Upper lobe of left lung (tissue), 6 donors: ENCODE results near the gene EDEM3. TPM values are rescaled to one million over a fixed set of nuclear protein-coding genes. Genes with fewer than 3 reads are reported as not detected.

ENCODE experiments used
- ATAC-seq, 2 donors: fragments of 200-7000 bp; cut with Tn5 transposase; one replicate each; pipeline ENCODE4 v1.9.1; 2022; ENCODE audit warnings: mild to moderate bottlenecking in 2 of 2, moderate library complexity in 2 of 2; ENCODE audit not compliant: low FRiP score in 2 of 2
- DNase-seq, 2 donors: peaks; one replicate each; pipeline ENCODE4 v3.0.0-alpha.2; 2019 to 2020
- H3K27ac ChIP-seq, 4 donors: fragments of 200-600 bp; sonication (generic); one replicate each; pipeline ENCODE4 v1.5.1; 2016 to 2019
- H3K27me3 ChIP-seq, 4 donors: fragments of 200-600 bp; sonication (generic); one replicate each; pipeline ENCODE4 v1.5.1; 2017 to 2019
- H3K36me3 ChIP-seq, 4 donors: fragments of 200-600 bp; sonication (generic); one replicate each; pipeline ENCODE4 v1.5.1; 2016 to 2019
- H3K4me1 ChIP-seq, 4 donors: fragments of 200-600 bp; sonication (generic); one replicate each; pipeline ENCODE4 v1.5.1; 2018 to 2019
- H3K4me3 ChIP-seq, 4 donors: fragments of 200-600 bp; sonication (generic); one replicate each; pipeline ENCODE4 v1.5.1; 2017 to 2019; ENCODE audit warnings: mild to moderate bottlenecking in 2 of 4, moderate library complexity in 1 of 4
- H3K9me3 ChIP-seq, 4 donors: fragments of 200-600 bp; sonication (generic); one replicate each; pipeline ENCODE4 v1.5.1; 2018 to 2019
- CTCF ChIP-seq, 6 experiments: fragments of 450-650 bp in 4 of 6; fragments of 200-600 bp in 2 of 6; sonication (generic) in 2 of 6; IDR thresholded peaks; one replicate each; pipeline ENCODE4 v1.5.1; 2016 to 2019; ENCODE audit warnings: antibody characterized with exemption in 6 of 6
- EP300 ChIP-seq, 4 donors: sonication (generic); formaldehyde crosslinking; IDR thresholded peaks; one replicate each; pipeline ENCODE4 v1.5.1; 2017; ENCODE audit warnings: antibody characterized with exemption in 4 of 4, control low read depth in 2 of 4
- POLR2A ChIP-seq, 4 donors: fragments of 450-650 bp; IDR thresholded peaks; one replicate each; pipeline ENCODE4 v1.5.1; 2016 to 2017; ENCODE audit warnings: antibody characterized with exemption in 4 of 4, mild to moderate bottlenecking in 2 of 4
- POLR2AphosphoS5 ChIP-seq, 2 donors: sonication (generic); formaldehyde crosslinking; IDR thresholded peaks; one replicate each; pipeline ENCODE4 v1.5.1; 2017; ENCODE audit warnings: antibody characterized with exemption in 2 of 2
- WGBS, 2 donors: methylation state at CpG; one replicate each; pipeline ENCODE4 v1.1.5; 2017 to 2018; 5-methylcytosine and 5-hydroxymethylcytosine counted together
- total RNA-seq, 6 donors: library from RNA; depleted of rRNA in 4 of 6; stranded (reverse); fragments of >200 nt in 4 of 6; gene quantifications; one replicate each; pipeline versions ENCODE4 v1.1.0 to v1.2.1, GENCODE V29; 2016 to 2021
- donor health status: DM: no; HTN: no; CAD: no; lungs with moderate emphysema.
- donor health status: DM: no; HTN: yes; CAD: no; lungs with severe emphysema.

The EDEM3 gene
- total RNA-seq, 6 donors from 2014 or later: 23.9 to 56.2 (median 29.4) TPM

GRCh38 chr1:184650177-184650866 lies 104.3 kb downstream of the EDEM3 start:
- Histone ChIP-seq H3K4me1 (peaks cover 4 to 13% (median 7%) of the 10 kb centered on the region in 4 donors), H3K27me3 (no peaks in the 10 kb centered on the region), H3K4me3 (no peak overlapping the region), H3K36me3 (no peaks in the 10 kb centered on the region), H3K27ac (no peak overlapping the region), H3K9me3 (no peaks in the 10 kb centered on the region)
- DNase-seq (no peak), ATAC-seq (no peak)
- no peak for TF ChIP-seq CTCF (IDR thresholded peaks at IDR 0.05)
- no peak for TF ChIP-seq POLR2AphosphoS5 (IDR thresholded peaks at IDR 0.05)
- TF ChIP-seq POLR2A (IDR thresholded peaks at IDR 0.05): no peak
- TF ChIP-seq EP300 (IDR thresholded peaks at IDR 0.05): no peak
- 75% methylated on average over 5 of the region's 5 CpGs for WGBS, 2 donors

- Histone ChIP-seq H3K9me3 (no peaks in the 10 kb centered on the region), H3K36me3 (no peaks in the 10 kb centered on the region), H3K4me3 (no peak overlapping the region), H3K4me1 (peaks cover 4 to 13% (median 7%) of the 10 kb centered on the region in 4 donors), H3K27me3 (no peaks in the 10 kb centered on the region), H3K27ac (peak overlapping the region in 1 of 4 donors; percentile 49)
- ATAC-seq (peak in 1 of 2 donors; percentile 71), DNase-seq (no peak)
- TF ChIP-seq POLR2A (IDR thresholded peaks at IDR 0.05): no peak
- TF ChIP-seq CTCF (IDR thresholded peaks at IDR 0.05): no peak
- TF ChIP-seq POLR2AphosphoS5 (IDR thresholded peaks at IDR 0.05): no peak
- no peak for TF ChIP-seq EP300 (IDR thresholded peaks at IDR 0.05)
- WGBS, 2 donors: 79 to 80% methylated on average over 6 to 7 of the region's 7 CpGs
Observed at GRCh38 chr1:184649451-184649888, 105.2 kb downstream of the EDEM3 start.

GRCh38 chr1:184648856-184649201 lies 105.8 kb downstream of the EDEM3 start:
- no peaks in the 10 kb centered on the region for H3K27me3 ChIP-seq
- ATAC-seq (no peak), DNase-seq (no peak)
- TF ChIP-seq CTCF (IDR thresholded peaks at IDR 0.05) (no peak), POLR2A (IDR thresholded peaks at IDR 0.05) (no peak), POLR2AphosphoS5 (IDR thresholded peaks at IDR 0.05) (no peak), EP300 (IDR thresholded peaks at IDR 0.05) (no peak)
- no peaks in the 10 kb centered on the region for H3K9me3 ChIP-seq
- no peaks in the 10 kb centered on the region for H3K36me3 ChIP-seq
- 88 to 91% methylated on average over 6 of the region's 6 CpGs for WGBS, 2 donors
- no peak overlapping the region for H3K27ac ChIP-seq
- H3K4me3 ChIP-seq: no peak overlapping the region
- peaks cover 4 to 13% (median 7%) of the 10 kb centered on the region in 4 donors for H3K4me1 ChIP-seq

GRCh38 chr1:184648160-184648855 lies 106.3 kb downstream of the EDEM3 start:
- peaks cover 4 to 13% (median 7%) of the 10 kb centered on the region in 4 donors for H3K4me1 ChIP-seq
- DNase-seq (no peak), ATAC-seq (no peak)
- H3K36me3 ChIP-seq: no peaks in the 10 kb centered on the region
- TF ChIP-seq POLR2A (IDR thresholded peaks at IDR 0.05) (no peak), EP300 (IDR thresholded peaks at IDR 0.05) (no peak)
- no peaks in the 10 kb centered on the region for H3K27me3 ChIP-seq
- H3K4me3 ChIP-seq: no peak overlapping the region
- 96% methylated on average over 4 of the region's 4 CpGs for WGBS, 2 donors
- H3K9me3 ChIP-seq: no peaks in the 10 kb centered on the region
- H3K27ac ChIP-seq: no peak overlapping the region

- H3K9me3 ChIP-seq: no peaks in the 10 kb centered on the region
- H3K27me3 ChIP-seq: no peaks in the 10 kb centered on the region
- H3K36me3 ChIP-seq: no peaks in the 10 kb centered on the region
- WGBS, 2 donors: 72 to 78% methylated on average over 4 of the region's 4 CpGs
- H3K4me3 ChIP-seq: no peak overlapping the region
- DNase-seq (no peak), ATAC-seq (no peak)
- no peak overlapping the region for H3K27ac ChIP-seq
- TF ChIP-seq POLR2A (IDR thresholded peaks at IDR 0.05) (no peak), CTCF (IDR thresholded peaks at IDR 0.05) (no peak), POLR2AphosphoS5 (IDR thresholded peaks at IDR 0.05) (no peak), EP300 (IDR thresholded peaks at IDR 0.05) (no peak)
- peaks cover 4 to 13% (median 7%) of the 10 kb centered on the region in 4 donors for H3K4me1 ChIP-seq
Observed at GRCh38 chr1:184647471-184647870, 107.2 kb downstream of the EDEM3 start.
